Activated CD8-positive, alpha-beta T cell treated with anti-CD3 and anti-CD28 coated beads for 36 hours (primary cell): ENCODE data around the gene RSAD1. TPM values are rescaled to one million over a fixed set of nuclear protein-coding genes. Genes with fewer than 3 reads are reported as not detected.

Source experiments
- ATAC-seq: fragments of 200-7000 bp; cut with Tn5 transposase; one replicate; pipeline ENCODE4 v1.10.0; 2021; ENCODE audit warnings: mild to moderate bottlenecking, moderate library complexity
- CTCF ChIA-PET: fragments of 350-600 bp; sonication (Branson Sonifier 250); formaldehyde crosslinking; loops from one replicate; lab custom pipeline; 2021; ENCODE audit warnings: antibody characterized with exemption; lab: Charles Lee
- POLR2A ChIA-PET: fragments of 350-600 bp; sonication (Branson Sonifier 250); formaldehyde crosslinking; loops from one replicate; lab custom pipeline; 2021; ENCODE audit warnings: antibody characterized with exemption; lab: Charles Lee
- DNase-seq: peaks from one replicate; pipeline ENCODE4 v3.0.0-alpha.2; 2020
- H3K27ac Mint-ChIP-seq: one replicate; pipeline ENCODE4 v1.8.0; 2021; ENCODE audit warnings: mild to moderate bottlenecking, mixed read lengths
- H3K27me3 Mint-ChIP-seq: one replicate; pipeline ENCODE4 v1.8.0; 2021; ENCODE audit warnings: mixed read lengths
- H3K36me3 Mint-ChIP-seq: one replicate; pipeline ENCODE4 v1.8.0; 2021; ENCODE audit warnings: low read depth, mixed read lengths
- H3K4me1 Mint-ChIP-seq: one replicate; pipeline ENCODE4 v1.8.0; 2021; ENCODE audit warnings: low read depth, mixed read lengths
- H3K4me3 Mint-ChIP-seq: one replicate; pipeline ENCODE4 v1.8.0; 2021; ENCODE audit warnings: mild to moderate bottlenecking, moderate library complexity, mixed read lengths
- H3K9me3 Mint-ChIP-seq: one replicate; pipeline ENCODE4 v1.8.0; 2021; ENCODE audit warnings: mixed read lengths
- intact Hi-C: fragments of 100-400 bp; cut with micrococcal nuclease; formaldehyde crosslinking; loops from one replicate; pipeline ENCODE4 v1.10.0; 2022
- total RNA-seq, 2 experiments: library from RNA; stranded (reverse); gene quantifications; one replicate each; pipeline ENCODE4 v1.2.3, GENCODE V29; 2021
- TF ChIP-seq, protein P1 (sequence below): fragments of 200-600 bp; IDR thresholded peaks from one replicate; pipeline ENCODE4 v1.8.0; 2022; ENCODE audit warnings: antibody characterized with exemption, mild to moderate bottlenecking

Gene RSAD1
- total RNA-seq, 2 experiments from 2014 or later = 39.2 to 40.7 TPM

DNA sequence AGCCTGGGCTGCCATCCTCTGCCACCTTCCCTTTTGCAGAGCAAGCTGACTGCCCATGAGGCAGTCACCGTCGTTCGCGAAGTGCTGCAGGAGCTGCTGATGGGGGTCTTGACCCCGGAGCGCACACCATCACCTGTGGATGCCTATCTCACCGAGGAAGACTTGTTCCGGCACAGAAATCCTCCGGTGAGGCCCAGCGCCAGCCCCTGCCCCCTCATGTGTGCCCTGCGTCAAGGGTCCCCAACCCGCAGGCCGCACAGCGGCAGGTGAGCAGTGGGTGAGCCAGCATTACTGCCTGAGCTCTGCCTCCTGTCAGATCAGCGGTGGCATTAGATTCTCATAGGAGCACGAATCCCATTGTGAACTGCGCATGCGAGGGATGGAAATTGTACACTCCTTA, 46.2 kb downstream of the RSAD1 start:
- no peak overlapping the region for H3K4me3 Mint-ChIP-seq
- intact Hi-C loops = no loop called here
- DNase-seq (no peak), ATAC-seq (no peak)
- CTCF ChIA-PET = no interaction called here
- no peaks in the 10 kb centered on the region for H3K36me3 Mint-ChIP-seq
- no peak overlapping the region for H3K27ac Mint-ChIP-seq
- peaks cover 8% of the 10 kb centered on the region for H3K27me3 Mint-ChIP-seq
- POLR2A ChIA-PET = no interaction called here
- TF ChIP-seq, protein P1, sequence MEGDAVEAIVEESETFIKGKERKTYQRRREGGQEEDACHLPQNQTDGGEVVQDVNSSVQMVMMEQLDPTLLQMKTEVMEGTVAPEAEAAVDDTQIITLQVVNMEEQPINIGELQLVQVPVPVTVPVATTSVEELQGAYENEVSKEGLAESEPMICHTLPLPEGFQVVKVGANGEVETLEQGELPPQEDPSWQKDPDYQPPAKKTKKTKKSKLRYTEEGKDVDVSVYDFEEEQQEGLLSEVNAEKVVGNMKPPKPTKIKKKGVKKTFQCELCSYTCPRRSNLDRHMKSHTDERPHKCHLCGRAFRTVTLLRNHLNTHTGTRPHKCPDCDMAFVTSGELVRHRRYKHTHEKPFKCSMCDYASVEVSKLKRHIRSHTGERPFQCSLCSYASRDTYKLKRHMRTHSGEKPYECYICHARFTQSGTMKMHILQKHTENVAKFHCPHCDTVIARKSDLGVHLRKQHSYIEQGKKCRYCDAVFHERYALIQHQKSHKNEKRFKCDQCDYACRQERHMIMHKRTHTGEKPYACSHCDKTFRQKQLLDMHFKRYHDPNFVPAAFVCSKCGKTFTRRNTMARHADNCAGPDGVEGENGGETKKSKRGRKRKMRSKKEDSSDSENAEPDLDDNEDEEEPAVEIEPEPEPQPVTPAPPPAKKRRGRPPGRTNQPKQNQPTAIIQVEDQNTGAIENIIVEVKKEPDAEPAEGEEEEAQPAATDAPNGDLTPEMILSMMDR = no peak
- H3K9me3 Mint-ChIP-seq = no peaks in the 10 kb centered on the region
- no peaks in the 10 kb centered on the region for H3K4me1 Mint-ChIP-seq

DNA sequence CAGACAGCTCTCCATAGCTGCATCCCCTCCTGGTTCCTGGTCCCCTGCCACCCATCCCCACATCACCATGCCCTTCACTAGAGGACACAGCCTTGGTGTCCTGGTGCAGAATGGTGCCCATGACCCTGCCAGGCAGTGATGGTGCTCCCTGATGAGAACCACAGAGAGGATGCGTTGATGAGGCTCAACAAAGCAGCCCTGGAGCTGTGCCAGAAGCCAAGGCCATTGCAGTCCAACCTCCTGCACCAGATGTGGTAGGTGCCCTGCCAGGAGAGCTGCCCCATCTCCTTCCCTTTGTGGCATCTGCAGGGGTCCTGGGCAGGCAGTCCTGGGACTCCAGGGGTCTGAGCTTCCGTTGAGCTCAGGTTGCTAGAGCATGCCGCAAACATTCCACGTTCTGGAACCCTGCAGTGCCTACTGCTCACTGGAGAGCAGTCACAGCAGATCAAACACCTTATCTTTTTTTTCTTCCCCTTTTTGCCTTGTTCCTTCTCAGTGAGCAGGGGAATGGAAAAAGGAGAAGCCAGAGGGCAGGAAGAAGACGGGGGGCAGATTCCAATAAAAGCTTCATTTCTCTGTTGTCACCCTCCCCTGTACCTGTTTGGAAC, 48.6 kb downstream of the RSAD1 start:
- H3K27ac Mint-ChIP-seq = no peak overlapping the region
- CTCF ChIA-PET = interaction anchor here (1.3 kb wide), 1 partner anchor 19 kb away, joined by 3 read pairs; the partner anchor contains the start of gene SPATA20

DNA sequence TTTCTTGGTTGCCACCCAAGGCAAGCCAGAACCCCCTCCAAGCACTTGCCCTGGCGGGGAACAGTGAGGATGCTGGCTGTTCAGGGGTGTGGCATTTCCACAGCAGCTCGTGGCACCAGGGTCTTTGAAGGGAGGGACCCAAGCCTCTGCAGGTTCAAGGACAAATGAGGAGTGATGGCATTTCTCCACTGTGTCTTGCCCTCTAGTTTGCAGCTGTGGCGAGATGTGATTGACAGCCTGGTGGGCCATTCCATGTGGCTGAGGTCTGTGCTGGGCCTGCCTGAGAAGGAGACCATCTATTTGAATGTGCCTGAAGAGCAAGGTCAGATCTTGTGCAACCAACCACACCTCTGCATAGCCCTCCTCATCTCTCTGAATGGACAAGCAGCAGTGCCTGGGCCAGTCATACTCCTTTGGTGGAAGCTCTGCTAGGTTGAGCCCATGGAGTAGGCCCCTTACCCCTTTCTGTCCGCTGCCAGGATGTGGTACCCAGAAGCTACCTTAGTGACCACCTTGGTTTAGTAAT, 49.4 kb downstream of the RSAD1 start:
- no peaks in the 10 kb centered on the region for H3K9me3 Mint-ChIP-seq
- H3K27ac Mint-ChIP-seq = no peak overlapping the region
- ChIA-PET POLR2A (interaction anchor here (0.6 kb wide), 1 partner anchor 13 kb away, joined by 3 read pairs; no protein-coding TSS in a partner anchor), CTCF (interaction anchor here (1.3 kb wide), 1 partner anchor 19 kb away, joined by 3 read pairs; the partner anchor contains the start of gene SPATA20)
- H3K4me3 Mint-ChIP-seq = no peak overlapping the region
- no peaks in the 10 kb centered on the region for H3K36me3 Mint-ChIP-seq
- TF ChIP-seq, protein P1 = no peak
- ATAC-seq (no peak), DNase-seq (no peak)
- peaks cover 35% of the 10 kb centered on the region for H3K27me3 Mint-ChIP-seq
- intact Hi-C loops = no loop called here
- peaks cover 4% of the 10 kb centered on the region for H3K4me1 Mint-ChIP-seq

More for the DNA sequence above, 48.6 kb downstream of the RSAD1 start:
- Mint-ChIP-seq H3K4me1 (no peaks in the 10 kb centered on the region), H3K27me3 (peaks cover 27% of the 10 kb centered on the region), H3K9me3 (no peaks in the 10 kb centered on the region), H3K36me3 (no peaks in the 10 kb centered on the region), H3K4me3 (no peak overlapping the region)
- intact Hi-C loops = no loop called here
- TF ChIP-seq, protein P1 = no peak
- DNase-seq = no peak
- no peak for ATAC-seq
- POLR2A ChIA-PET = interaction anchor here (0.6 to 1.4 kb wide), 2 partner anchors 14 to 48 kb away, joined by 3 read pairs; no protein-coding TSS in a partner anchor

DNA sequence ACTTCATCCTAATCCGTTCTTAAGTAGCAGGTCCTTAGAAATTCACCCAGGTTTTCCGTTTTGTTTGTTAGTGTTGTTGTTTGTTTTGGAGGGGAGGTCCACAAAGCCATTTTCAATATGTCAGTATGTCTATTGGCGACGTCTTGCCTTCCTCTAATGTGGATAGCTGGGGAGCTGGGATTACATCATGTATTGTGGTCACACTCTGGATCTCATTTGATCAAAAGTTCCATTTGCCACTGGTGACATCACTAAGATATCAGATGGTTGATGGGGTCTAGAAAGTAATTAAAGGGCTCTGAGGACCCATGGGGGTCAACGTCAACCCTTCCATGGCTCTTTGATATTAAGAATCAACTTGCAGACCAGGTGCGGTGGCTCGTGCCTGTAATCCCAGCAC, 51.2 kb downstream of the RSAD1 start:
- TF ChIP-seq, protein P1 = no peak
- Mint-ChIP-seq H3K27me3 (peaks cover 52% of the 10 kb centered on the region), H3K4me3 (no peak overlapping the region), H3K27ac (no peak overlapping the region), H3K36me3 (no peaks in the 10 kb centered on the region), H3K9me3 (no peaks in the 10 kb centered on the region), H3K4me1 (peaks cover 17% of the 10 kb centered on the region)
- ChIA-PET POLR2A (no interaction called here), CTCF (no interaction called here)
- intact Hi-C loops = no loop called here
- DNase-seq (no peak), ATAC-seq (no peak)

DNA sequence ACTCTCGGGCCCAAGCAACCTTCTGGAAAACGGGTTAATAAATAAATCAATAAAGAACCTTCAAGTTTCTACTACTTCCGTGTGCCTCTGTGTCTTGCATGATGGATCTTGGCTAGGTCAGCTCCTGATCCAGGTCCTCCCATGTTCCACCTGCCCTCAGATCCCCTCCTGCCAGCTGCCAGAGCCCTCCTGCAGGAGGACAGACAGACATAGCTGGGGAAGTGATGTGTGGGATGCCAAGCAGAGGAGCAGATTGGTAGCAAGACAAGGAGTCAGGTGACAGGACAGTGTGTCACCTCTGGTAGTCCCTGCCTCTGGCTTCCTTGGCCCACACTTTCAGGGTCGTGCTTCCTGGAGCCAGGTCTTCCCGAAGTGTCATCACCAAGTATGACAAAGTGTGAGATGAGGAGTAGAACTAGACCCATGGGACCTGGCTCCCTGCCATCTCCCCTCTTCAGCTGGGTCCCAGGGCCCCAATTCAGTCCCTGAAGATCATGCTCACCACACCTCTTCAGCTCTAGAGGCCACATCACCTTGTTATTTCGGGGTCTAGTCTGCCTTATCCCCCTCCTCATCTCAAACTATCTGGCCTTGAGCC, 52.9 kb downstream of the RSAD1 start:
- TF ChIP-seq, protein P1 = no peak

More for the DNA sequence above, 52.9 kb downstream of the RSAD1 start:
- no peak for DNase-seq
- Mint-ChIP-seq H3K27me3 (peaks cover 52% of the 10 kb centered on the region), H3K4me3 (no peak overlapping the region), H3K9me3 (no peaks in the 10 kb centered on the region), H3K36me3 (no peaks in the 10 kb centered on the region), H3K4me1 (peaks cover 17% of the 10 kb centered on the region), H3K27ac (no peak overlapping the region)
- ATAC-seq = no peak
- CTCF ChIA-PET = interaction anchor here (0.6 to 1.5 kb wide), 8 partner anchors 10 to 99 kb away, joined by 3 to 6 read pairs (median 4); partner anchors contain the start of gene RSAD1
- POLR2A ChIA-PET = no interaction called here
- intact Hi-C loops = no loop called here
